ENCODE measurements around the gene AREG.

DNA sequence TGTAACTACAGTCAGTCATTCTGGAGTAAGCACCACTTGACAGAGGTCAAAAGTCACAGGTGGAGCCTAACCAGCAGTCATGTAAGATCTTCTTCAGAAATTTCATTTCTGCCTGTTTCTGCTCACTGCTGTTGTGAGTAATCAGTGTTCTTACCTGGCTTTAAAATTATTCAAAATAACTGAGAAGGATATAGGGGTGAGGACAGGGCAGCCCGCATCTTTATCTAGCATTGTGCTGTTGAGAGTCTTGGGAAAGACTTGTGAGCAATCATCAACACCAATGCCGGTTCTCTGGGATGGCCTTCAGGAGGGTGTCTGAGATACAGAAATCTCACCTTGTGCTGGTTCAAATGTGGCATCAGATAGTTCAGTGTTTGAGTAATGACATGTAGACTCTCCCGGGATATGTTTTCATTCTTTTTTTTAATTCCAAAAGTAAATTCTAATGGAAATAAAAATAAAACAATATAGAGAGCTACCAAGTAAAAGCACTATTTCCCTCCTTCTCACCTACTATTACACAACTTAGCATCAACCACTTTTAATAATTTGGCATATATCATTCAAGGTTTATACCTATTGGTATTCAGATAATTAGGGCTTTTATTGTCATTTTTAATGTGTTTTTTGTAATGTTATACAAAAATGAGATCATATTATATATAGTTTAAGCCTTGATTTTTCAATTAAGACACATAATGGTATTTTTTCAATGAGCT, 37.1 kb downstream of the AREG start:
- TF ChIP-seq EZH2 (IDR thresholded peaks at IDR 0.05; ENCODE audit: borderline replicate concordance), result no peak
- TF ChIP-seq, protein P1, sequence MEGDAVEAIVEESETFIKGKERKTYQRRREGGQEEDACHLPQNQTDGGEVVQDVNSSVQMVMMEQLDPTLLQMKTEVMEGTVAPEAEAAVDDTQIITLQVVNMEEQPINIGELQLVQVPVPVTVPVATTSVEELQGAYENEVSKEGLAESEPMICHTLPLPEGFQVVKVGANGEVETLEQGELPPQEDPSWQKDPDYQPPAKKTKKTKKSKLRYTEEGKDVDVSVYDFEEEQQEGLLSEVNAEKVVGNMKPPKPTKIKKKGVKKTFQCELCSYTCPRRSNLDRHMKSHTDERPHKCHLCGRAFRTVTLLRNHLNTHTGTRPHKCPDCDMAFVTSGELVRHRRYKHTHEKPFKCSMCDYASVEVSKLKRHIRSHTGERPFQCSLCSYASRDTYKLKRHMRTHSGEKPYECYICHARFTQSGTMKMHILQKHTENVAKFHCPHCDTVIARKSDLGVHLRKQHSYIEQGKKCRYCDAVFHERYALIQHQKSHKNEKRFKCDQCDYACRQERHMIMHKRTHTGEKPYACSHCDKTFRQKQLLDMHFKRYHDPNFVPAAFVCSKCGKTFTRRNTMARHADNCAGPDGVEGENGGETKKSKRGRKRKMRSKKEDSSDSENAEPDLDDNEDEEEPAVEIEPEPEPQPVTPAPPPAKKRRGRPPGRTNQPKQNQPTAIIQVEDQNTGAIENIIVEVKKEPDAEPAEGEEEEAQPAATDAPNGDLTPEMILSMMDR (IDR thresholded peaks at IDR 0.05; ENCODE audit: poor library complexity), result no peak
